Endodermal cell (in vitro differentiated cells): Measurements from ENCODE around the gene SYNE3. TPM values are rescaled to one million over a fixed set of nuclear protein-coding genes. Genes with fewer than 3 reads are reported as not detected.

Source experiments
- DNase-seq: peaks from one replicate; pipeline ENCODE4 v3.0.0-alpha.2; 2017
- H3K27ac ChIP-seq: 2 replicates; pipeline ENCODE4 v1.5.1; 2013; ENCODE audit warnings: mild to moderate bottlenecking, low read depth, low read length, moderate library complexity
- H3K27me3 ChIP-seq: 2 replicates; pipeline ENCODE4 v1.6.1; 2013; ENCODE audit warnings: mild to moderate bottlenecking, low read length, moderate library complexity; ENCODE audit not compliant: insufficient read depth, control insufficient read depth, poor library complexity, severe bottlenecking
- H3K36me3 ChIP-seq: 2 replicates; pipeline ENCODE4 v1.7.0; 2013; ENCODE audit warnings: mild to moderate bottlenecking, low read length, moderate library complexity; ENCODE audit not compliant: control insufficient read depth, insufficient read depth
- H3K4me1 ChIP-seq: one replicate; pipeline ENCODE4 v1.7.0; 2013; ENCODE audit warnings: low read length; ENCODE audit not compliant: control insufficient read depth, insufficient read depth
- H3K4me3 ChIP-seq: 2 replicates; pipeline ENCODE4 v1.5.1; 2013; ENCODE audit warnings: mild to moderate bottlenecking, low read length, moderate library complexity
- H3K9ac ChIP-seq: 2 replicates; pipeline ENCODE4 v1.6.1; 2013; ENCODE audit warnings: mild to moderate bottlenecking, low read length, moderate library complexity; ENCODE audit not compliant: poor library complexity, severe bottlenecking; ENCODE audit errors: extremely low read depth
- H3K9me3 ChIP-seq: 2 replicates; pipeline ENCODE4 v1.6.1; 2013; ENCODE audit warnings: mild to moderate bottlenecking, low read length, moderate library complexity; ENCODE audit not compliant: control insufficient read depth
- H3K27ac Mint-ChIP-seq: 2 replicates; pipeline ENCODE4 v1.8.0; 2020; ENCODE audit warnings: mixed read lengths
- H3K27me3 Mint-ChIP-seq: 2 replicates; pipeline ENCODE4 v1.8.0; 2021; ENCODE audit warnings: mild to moderate bottlenecking, mixed read lengths; ENCODE audit not compliant: insufficient read depth
- H3K36me3 Mint-ChIP-seq: 2 replicates; pipeline ENCODE4 v1.8.0; 2020; ENCODE audit warnings: low read depth, mixed read lengths
- H3K4me1 Mint-ChIP-seq: 2 replicates; pipeline ENCODE4 v1.8.0; 2020; ENCODE audit warnings: mixed read lengths
- H3K4me3 Mint-ChIP-seq: 2 replicates; pipeline ENCODE4 v1.8.0; 2020; ENCODE audit warnings: mild to moderate bottlenecking, moderate library complexity, mixed read lengths
- H3K9me3 Mint-ChIP-seq: 2 replicates; pipeline ENCODE4 v1.8.0; 2020; ENCODE audit warnings: mild to moderate bottlenecking, mixed read lengths
- CTCF ChIP-seq: fragments of 200-600 bp; sonication (generic); conservative IDR thresholded peaks from 2 replicates; pipeline ENCODE4 v1.5.0; 2021; ENCODE audit warnings: antibody characterized with exemption, mild to moderate bottlenecking
- WGBS, 2 experiments: methylation state at CpG; one replicate each; pipeline versions ENCODE4 v1.1.5 to v1.1.7; 2013; ENCODE audit warnings: missing lambda C conversion rate in 2 of 2, mixed read lengths in 1 of 2; ENCODE audit not compliant: insufficient coverage in 1 of 2, insufficient read length in 1 of 2; 5-methylcytosine and 5-hydroxymethylcytosine counted together
- total RNA-seq, 2 donors: library from RNA; stranded (reverse); fragmentation: NEBNext Ultra II Directional in 1 of 2; extraction: Animal tissue kit (Norgen Biotek cat#: 25700) in 1 of 2; gene quantifications; 2 replicates in 1 of 2; 3 replicates in 1 of 2; pipeline ENCODE4 v1.2.1, GENCODE V29; 2021

The SYNE3 gene
- total RNA-seq, 2 donors from 2014 or later = 1.0 to 5.2 TPM

GRCh38 chr14:95541932-95542930 is 25.8 kb upstream of the SYNE3 start:
- H3K27me3 Mint-ChIP-seq = no peaks in the 10 kb centered on the region
- Histone ChIP-seq H3K27me3 (no peaks in the 10 kb centered on the region), H3K4me3 (no peak overlapping the region), H3K36me3 (peaks cover 10% of the 10 kb centered on the region), H3K4me1 (no peaks in the 10 kb centered on the region), H3K27ac (no peak overlapping the region), H3K9ac (no peak overlapping the region), H3K9me3 (no peaks in the 10 kb centered on the region)
- no peak overlapping the region for H3K4me3 Mint-ChIP-seq
- H3K36me3 Mint-ChIP-seq = peaks cover 13% of the 10 kb centered on the region
- peaks cover 9% of the 10 kb centered on the region for H3K4me1 Mint-ChIP-seq
- TF ChIP-seq CTCF = no peak
- no peaks in the 10 kb centered on the region for H3K9me3 Mint-ChIP-seq
- H3K27ac Mint-ChIP-seq = no peak overlapping the region
- DNase-seq = peak; percentile 1
- WGBS, 2 experiments = 92 to 100% methylated on average over 2 to 6 of the region's 8 CpGs

GRCh38 chr14:95541346-95541745 is 24.9 kb upstream of the SYNE3 start:
- Mint-ChIP-seq H3K4me3 (no peak overlapping the region), H3K36me3 (peaks cover 13% of the 10 kb centered on the region), H3K27ac (no peak overlapping the region), H3K9me3 (no peaks in the 10 kb centered on the region), H3K27me3 (no peaks in the 10 kb centered on the region), H3K4me1 (peaks cover 16% of the 10 kb centered on the region)
- Histone ChIP-seq H3K9me3 (no peaks in the 10 kb centered on the region), H3K27me3 (no peaks in the 10 kb centered on the region), H3K4me1 (peaks cover under 1% of the 10 kb centered on the region), H3K9ac (no peak overlapping the region), H3K36me3 (peaks cover 10% of the 10 kb centered on the region), H3K27ac (no peak overlapping the region), H3K4me3 (no peak overlapping the region)
- DNase-seq = peak; percentile 3
- TF ChIP-seq CTCF = no peak
- 60 to 84% methylated on average over 1 to 4 of the region's 4 CpGs for WGBS, 2 experiments

GRCh38 chr14:95540236-95540855 is 23.9 kb upstream of the SYNE3 start:
- DNase-seq = peak; percentile 7
- no peak for TF ChIP-seq CTCF
- Mint-ChIP-seq H3K36me3 (peaks cover 11% of the 10 kb centered on the region), H3K4me3 (no peak overlapping the region), H3K4me1 (peaks cover 25% of the 10 kb centered on the region), H3K27ac (no peak overlapping the region), H3K27me3 (no peaks in the 10 kb centered on the region), H3K9me3 (no peaks in the 10 kb centered on the region)
- no peak overlapping the region for H3K4me3 ChIP-seq
- H3K27ac ChIP-seq = no peak overlapping the region
- H3K9ac ChIP-seq = no peak overlapping the region
- WGBS, 2 experiments = 92 to 96% methylated on average over 6 of the region's 6 CpGs
- peaks cover 3% of the 10 kb centered on the region for H3K4me1 ChIP-seq
- no peaks in the 10 kb centered on the region for H3K27me3 ChIP-seq
- H3K9me3 ChIP-seq = no peaks in the 10 kb centered on the region
- peaks cover 10% of the 10 kb centered on the region for H3K36me3 ChIP-seq
